Activated CD8-positive, alpha-beta memory T cell treated with anti-CD3 and anti-CD28 coated beads for 4 hours (primary cell): ENCODE measurements around the gene NTSR1.

Experiments
- DNase-seq, 2 donors: peaks; one replicate each; pipeline ENCODE4 v3.0.0-alpha.2; 2020; ENCODE audit warnings: low read depth in 2 of 2

Gene NTSR1

GRCh38 chr20:62801284-62802010 is 92.8 kb downstream of the NTSR1 start:
- no peak for DNase-seq

DNA sequence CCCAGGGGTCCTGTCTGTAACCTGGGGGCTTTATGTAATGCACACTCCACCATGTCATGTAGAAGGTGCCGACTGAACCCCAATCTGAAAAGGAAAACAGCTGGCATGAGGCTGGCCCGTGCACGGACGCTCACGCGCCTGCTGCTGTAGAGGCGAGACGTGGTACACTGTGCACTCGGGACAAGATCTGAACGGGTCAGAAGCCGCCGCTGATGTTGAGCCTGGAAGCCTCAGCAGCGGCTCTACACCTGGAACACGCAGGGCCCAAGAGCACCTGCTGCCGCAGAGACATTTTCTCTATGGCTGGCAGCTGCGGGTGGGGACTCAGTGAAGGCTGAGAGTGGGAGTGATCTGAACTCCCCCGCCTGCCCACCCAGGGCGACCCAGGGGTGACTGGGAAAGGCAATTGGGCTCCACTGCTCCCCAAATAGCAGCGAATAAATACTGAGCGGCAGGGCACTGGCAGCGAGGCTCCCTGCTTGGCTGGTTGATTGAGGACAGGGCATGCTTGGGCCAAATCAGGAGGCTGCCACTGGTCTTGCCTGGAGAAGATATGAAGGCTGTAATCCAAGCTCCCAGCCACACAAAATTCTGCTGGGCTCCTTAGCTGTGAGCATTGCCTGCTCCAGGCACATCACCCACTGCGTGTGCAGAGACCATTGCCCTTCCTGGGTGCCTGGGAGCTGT is 93.5 kb downstream of the NTSR1 start:
- DNase-seq: no peak

DNA sequence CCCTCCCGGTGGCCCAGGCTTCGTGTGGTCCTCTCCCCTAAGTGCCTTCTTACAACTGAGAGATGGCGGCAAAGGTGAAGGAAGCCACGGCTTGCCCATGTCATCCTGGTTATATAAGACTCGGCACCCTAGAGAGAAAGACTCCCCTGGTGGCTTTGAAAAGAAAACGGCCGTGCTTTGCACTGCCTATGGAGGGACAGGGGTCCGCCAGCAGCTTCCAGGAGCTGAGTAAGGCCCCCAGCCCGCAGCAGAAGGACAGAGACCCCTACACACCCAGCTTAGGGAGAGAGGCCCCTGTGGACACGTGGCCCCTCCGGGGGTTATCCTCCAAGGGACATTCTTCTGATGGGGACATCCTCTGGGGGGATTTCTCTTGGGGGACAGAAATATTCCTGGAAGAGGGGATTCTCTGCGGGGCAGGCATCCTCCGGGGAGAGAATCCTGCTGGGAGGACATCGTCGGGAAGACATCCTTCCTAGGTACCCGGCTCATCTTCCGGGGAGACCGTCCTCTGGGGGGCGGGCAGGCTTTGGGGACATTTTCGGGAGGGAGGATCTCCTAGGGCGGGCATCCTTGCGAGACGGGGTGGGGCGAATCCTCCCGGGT is 95.5 kb downstream of the NTSR1 start:
- no peak for DNase-seq

GRCh38 chr20:62804627-62805154 is 96.1 kb downstream of the NTSR1 start, which contains the start of gene OGFR:
Gene OGFR, plus strand, starts transcription at chr20:62804835. Its CDS starts 25 bp downstream, at chr20:62804860.
- peak; percentile 57 to 62 for DNase-seq

DNA sequence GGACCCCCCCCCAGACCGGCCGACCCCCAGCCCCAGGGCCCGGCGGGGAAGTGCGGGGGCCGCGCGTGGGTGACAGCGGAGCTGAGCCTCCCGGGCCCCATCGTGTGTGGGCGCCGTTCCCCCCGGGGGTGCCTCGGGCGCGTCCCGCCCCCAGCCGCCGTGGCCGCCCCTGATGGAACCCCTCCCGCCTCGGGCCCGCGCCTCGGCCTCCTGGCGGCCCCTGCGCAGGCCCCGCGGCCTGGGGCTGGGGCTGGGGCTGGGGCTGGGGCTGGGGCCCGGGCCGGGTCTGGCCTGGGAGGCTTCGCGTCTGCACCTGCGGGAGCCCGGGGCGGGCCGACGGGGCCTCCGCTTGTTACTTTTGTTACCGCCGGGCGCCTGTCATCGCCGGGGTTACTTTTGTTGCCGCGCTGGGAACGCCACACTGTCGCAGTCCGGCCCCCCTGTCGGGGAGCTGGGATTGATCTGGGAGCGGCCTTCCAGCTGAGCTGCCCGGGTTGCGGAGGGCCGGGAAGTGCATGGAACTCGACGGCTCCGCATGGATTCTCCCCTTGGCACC is 96.6 kb downstream of the NTSR1 start:
- peak in 1 of 2 donors; percentile 32 for DNase-seq

DNA sequence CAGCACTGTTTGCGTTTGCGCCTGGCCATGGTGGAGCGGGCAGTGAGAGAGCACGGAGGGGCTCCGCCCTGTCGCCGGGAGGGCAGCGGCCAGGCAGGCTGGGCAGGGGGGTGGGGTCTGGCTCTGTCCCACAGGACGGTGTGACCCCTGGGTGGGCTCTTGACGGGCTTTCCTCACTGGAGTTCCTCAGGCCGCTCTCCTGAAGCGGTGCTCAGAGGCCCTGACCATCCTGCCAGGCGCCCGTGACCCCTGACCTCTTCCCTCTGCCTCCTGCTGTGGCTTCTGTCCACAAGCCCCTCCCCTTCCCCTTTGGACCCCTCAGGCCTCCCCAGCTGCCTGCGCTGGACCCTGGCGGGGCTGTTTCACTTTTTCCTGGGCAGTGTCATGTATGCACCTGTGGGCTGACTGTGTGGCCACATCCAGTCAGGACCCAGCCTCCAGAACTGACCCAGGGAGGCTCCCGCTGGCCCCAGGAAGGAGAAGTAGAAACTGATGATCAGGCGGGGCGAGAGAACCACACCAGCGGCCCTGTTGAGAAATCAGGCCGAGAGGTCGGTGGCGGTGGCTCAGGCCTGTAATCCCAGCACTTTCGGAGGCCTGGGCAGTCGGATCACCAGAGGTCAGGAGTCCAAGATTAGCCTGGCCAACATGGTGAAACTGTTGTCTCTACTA is 97.2 kb downstream of the NTSR1 start:
- no peak for DNase-seq

- no peak for DNase-seq
These were observed 97.9 kb downstream of the NTSR1 start for GRCh38 chr20:62806383-62807050.

DNA sequence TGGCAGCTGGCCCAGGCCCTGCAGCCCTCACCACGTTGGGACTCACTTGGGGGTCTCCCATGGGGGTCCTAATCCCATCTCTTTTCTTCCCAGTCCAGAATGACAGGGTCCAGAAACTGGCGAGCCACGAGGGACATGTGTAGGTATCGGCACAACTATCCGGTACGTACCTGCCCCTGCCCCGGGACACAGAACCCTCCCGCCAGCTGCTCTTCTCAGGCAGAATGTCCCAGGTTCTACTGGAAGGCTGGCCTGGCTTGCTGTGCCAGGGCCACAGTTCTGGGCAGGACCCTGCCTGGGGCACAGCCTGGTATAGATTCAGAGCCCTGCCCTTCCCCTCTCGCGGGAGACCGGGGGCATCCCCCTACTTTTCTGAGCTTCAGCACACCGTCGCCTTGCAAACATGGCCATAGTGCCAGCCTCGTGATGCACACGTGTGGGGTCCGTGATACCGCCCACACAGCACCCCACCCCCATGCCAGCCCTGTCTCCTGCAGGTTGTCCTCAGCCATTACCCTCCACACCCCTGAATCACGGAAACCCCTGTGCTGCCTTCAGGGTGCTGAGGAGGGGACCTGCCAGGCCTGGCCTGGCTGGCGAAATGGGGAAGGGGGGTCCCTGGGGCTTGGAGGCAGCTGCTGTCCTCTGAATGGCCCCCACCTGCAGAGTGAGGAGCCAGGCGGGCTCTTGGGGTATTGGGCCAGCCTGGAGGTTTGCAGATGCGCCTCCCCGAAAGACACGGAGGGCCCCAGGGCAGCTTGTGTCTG is 99.0 kb downstream of the NTSR1 start:
- no peak for DNase-seq

- DNase-seq: peak in 1 of 2 donors; percentile 46
These were observed 99.7 kb downstream of the NTSR1 start for GRCh38 chr20:62808211-62808865.

GRCh38 chr20:62809530-62810428 is 101.1 kb downstream of the NTSR1 start:
- DNase-seq: no peak

DNA sequence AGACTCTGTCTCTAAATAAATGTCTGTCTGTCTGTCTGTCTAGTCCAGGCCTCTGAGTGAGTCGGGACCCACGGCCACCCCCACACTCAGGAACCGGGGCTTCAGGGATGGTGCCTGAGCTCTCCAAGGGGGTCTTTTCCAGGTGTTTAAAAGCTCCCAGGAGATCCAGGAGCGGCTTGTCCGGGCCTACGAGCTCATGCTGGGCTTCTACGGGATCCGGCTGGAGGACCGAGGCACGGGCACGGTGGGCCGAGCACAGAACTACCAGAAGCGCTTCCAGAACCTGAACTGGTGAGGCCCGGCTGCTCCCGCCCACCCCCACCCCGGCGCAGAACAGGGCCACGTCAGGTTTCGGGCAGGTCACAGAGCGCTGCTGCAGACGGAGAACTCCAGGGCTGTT is 102.7 kb downstream of the NTSR1 start:
- DNase-seq: no peak

- no peak for DNase-seq
These were observed 103.1 kb downstream of the NTSR1 start for GRCh38 chr20:62811720-62812119.
